Esophagus (tissue), 2 donors: ENCODE measurements around the gene RNF150. TPM values are rescaled to one million over a fixed set of nuclear protein-coding genes. Genes with fewer than 3 reads are reported as not detected.
A peak's percentile ranks its signal among the peaks of the same experiment; 100 is the strongest.

Experiments
- H3K27ac ChIP-seq, 2 donors: one replicate each; pipeline ENCODE4 v1.5.1; 2013; ENCODE audit warnings: low read depth in 2 of 2, mild to moderate bottlenecking in 2 of 2, inconsistent platforms in 1 of 2, low read length in 1 of 2, moderate library complexity in 1 of 2
- H3K27me3 ChIP-seq, 2 donors: one replicate each; pipeline ENCODE4 v1.6.1; 2013; ENCODE audit warnings: low read length in 2 of 2, control low read depth in 1 of 2, mild to moderate bottlenecking in 1 of 2; ENCODE audit not compliant: insufficient read depth in 2 of 2, control insufficient read depth in 1 of 2
- H3K36me3 ChIP-seq, 2 donors: one replicate each; pipeline ENCODE4 v1.6.1; 2013; ENCODE audit warnings: low read length in 1 of 2; ENCODE audit not compliant: control insufficient read depth in 2 of 2, insufficient read depth in 2 of 2
- H3K4me1 ChIP-seq, 2 donors: one replicate each; pipeline ENCODE4 v1.6.1; 2013; ENCODE audit warnings: low read length in 1 of 2; ENCODE audit not compliant: control insufficient read depth in 2 of 2, insufficient read depth in 2 of 2
- H3K4me3 ChIP-seq, 2 donors: one replicate each; pipeline ENCODE4 v1.5.1; 2013; ENCODE audit warnings: low read length in 2 of 2, mild to moderate bottlenecking in 2 of 2, low read depth in 1 of 2, moderate library complexity in 1 of 2
- H3K9me3 ChIP-seq, 2 donors: one replicate each; pipeline ENCODE4 v1.6.1; 2013; ENCODE audit warnings: mild to moderate bottlenecking in 2 of 2, low read depth in 1 of 2, low read length in 1 of 2, moderate library complexity in 1 of 2; ENCODE audit not compliant: control insufficient read depth in 2 of 2, insufficient read depth in 1 of 2
- WGBS, 2 donors: extraction: QIAGEN DNeasy Blood & Tissue Kit; methylation state at CpG; one replicate each; pipeline ENCODE4 v1.1.7; 2013; 5-methylcytosine and 5-hydroxymethylcytosine counted together
- polyA plus RNA-seq, 2 donors: library from polyadenylated mRNA; stranded (reverse); fragments of 200-250 nt; gene quantifications; one replicate each; pipeline ENCODE4 v1.2.3, GENCODE V29; 2013
- donor health status: healthy with polysubstance abuse.
- donor health status: Bipolar disorder and iron deficiency.

The RNF150 gene
- polyA plus RNA-seq, 2 donors, result 0.41 to 0.87 TPM

GRCh38 chr4:140871368-140871767 is 261.9 kb downstream of the RNF150 start:
- H3K36me3 ChIP-seq, result peaks cover 0 to 2% of the 10 kb centered on the region in 2 donors
- WGBS, 2 donors, result 35 to 50% methylated on average over 1 of the region's 1 CpG
- H3K27ac ChIP-seq, result no peak overlapping the region
- H3K4me3 ChIP-seq, result no peak overlapping the region
- no peaks in the 10 kb centered on the region for H3K9me3 ChIP-seq
- H3K27me3 ChIP-seq, result no peaks in the 10 kb centered on the region
- no peaks in the 10 kb centered on the region for H3K4me1 ChIP-seq

GRCh38 chr4:140870427-140870826 is 262.8 kb downstream of the RNF150 start:
- Histone ChIP-seq H3K36me3 (peaks cover 0 to 2% of the 10 kb centered on the region in 2 donors), H3K27ac (no peak overlapping the region), H3K4me1 (no peaks in the 10 kb centered on the region), H3K9me3 (no peaks in the 10 kb centered on the region), H3K4me3 (no peak overlapping the region), H3K27me3 (no peaks in the 10 kb centered on the region)
- 61 to 78% methylated on average over 5 of the region's 5 CpGs for WGBS, 2 donors

GRCh38 chr4:140869446-140869845 is 263.8 kb downstream of the RNF150 start:
- Histone ChIP-seq H3K27me3 (no peaks in the 10 kb centered on the region), H3K9me3 (no peaks in the 10 kb centered on the region), H3K4me3 (no peak overlapping the region), H3K36me3 (peaks cover 0 to 2% of the 10 kb centered on the region in 2 donors), H3K27ac (no peak overlapping the region), H3K4me1 (no peaks in the 10 kb centered on the region)
- 82 to 88% methylated on average over 1 of the region's 1 CpG for WGBS, 2 donors

- 83% methylated on average over 3 of the region's 3 CpGs for WGBS, 2 donors
- peaks cover 0 to 2% of the 10 kb centered on the region in 2 donors for H3K36me3 ChIP-seq
- H3K27me3 ChIP-seq, result no peaks in the 10 kb centered on the region
- H3K4me1 ChIP-seq, result no peaks in the 10 kb centered on the region
- no peak overlapping the region for H3K27ac ChIP-seq
- no peak overlapping the region for H3K4me3 ChIP-seq
- no peaks in the 10 kb centered on the region for H3K9me3 ChIP-seq
Observed at GRCh38 chr4:140867356-140867755, 265.9 kb downstream of the RNF150 start.

GRCh38 chr4:140866492-140867005 is 266.7 kb downstream of the RNF150 start:
- H3K4me1 ChIP-seq, result no peaks in the 10 kb centered on the region
- no peaks in the 10 kb centered on the region for H3K27me3 ChIP-seq
- H3K4me3 ChIP-seq, result no peak overlapping the region
- H3K9me3 ChIP-seq, result no peaks in the 10 kb centered on the region
- no peak overlapping the region for H3K27ac ChIP-seq
- 83 to 90% methylated on average over 5 of the region's 5 CpGs for WGBS, 2 donors
- peaks cover 0 to 2% of the 10 kb centered on the region in 2 donors for H3K36me3 ChIP-seq

GRCh38 chr4:140865253-140866217 is 267.7 kb downstream of the RNF150 start:
- WGBS, 2 donors, result 59 to 73% methylated on average over 7 of the region's 7 CpGs
- Histone ChIP-seq H3K36me3 (peaks cover 0 to 2% of the 10 kb centered on the region in 2 donors), H3K27me3 (no peaks in the 10 kb centered on the region), H3K4me3 (peak overlapping the region in 1 of 2 donors; percentile 7), H3K27ac (no peak overlapping the region), H3K4me1 (no peaks in the 10 kb centered on the region), H3K9me3 (no peaks in the 10 kb centered on the region)

- Histone ChIP-seq H3K4me3 (no peak overlapping the region), H3K36me3 (peaks cover 0 to 2% of the 10 kb centered on the region in 2 donors), H3K4me1 (no peaks in the 10 kb centered on the region), H3K27me3 (no peaks in the 10 kb centered on the region), H3K9me3 (no peaks in the 10 kb centered on the region), H3K27ac (no peak overlapping the region)
- 81 to 90% methylated on average over 2 of the region's 2 CpGs for WGBS, 2 donors
Observed at GRCh38 chr4:140863197-140863596, 270.1 kb downstream of the RNF150 start.

GRCh38 chr4:140862177-140862442 is 271.2 kb downstream of the RNF150 start:
- Histone ChIP-seq H3K36me3 (no peaks in the 10 kb centered on the region), H3K4me1 (no peaks in the 10 kb centered on the region), H3K9me3 (no peaks in the 10 kb centered on the region), H3K4me3 (no peak overlapping the region), H3K27ac (no peak overlapping the region), H3K27me3 (no peaks in the 10 kb centered on the region)
- 57 to 71% methylated on average over 4 of the region's 4 CpGs for WGBS, 2 donors

GRCh38 chr4:140861359-140862176 is 271.7 kb downstream of the RNF150 start:
- Histone ChIP-seq H3K4me3 (no peak overlapping the region), H3K36me3 (no peaks in the 10 kb centered on the region), H3K4me1 (peaks cover 0 to 3% of the 10 kb centered on the region in 2 donors), H3K27ac (no peak overlapping the region), H3K27me3 (no peaks in the 10 kb centered on the region), H3K9me3 (no peaks in the 10 kb centered on the region)
- 37 to 40% methylated on average over 7 of the region's 7 CpGs for WGBS, 2 donors
